NCI-H1105 treated with DMSO at 0.1 percent for 48 hours (cell line): ENCODE data around the gene LSR.
A peak's percentile ranks its signal among the peaks of the same experiment; 100 is the strongest.

Experiments
- DNase-seq: peaks from one replicate; lab custom pipeline; 2025; lab: John Stamatoyannopoulos, UW

The LSR gene

DNA sequence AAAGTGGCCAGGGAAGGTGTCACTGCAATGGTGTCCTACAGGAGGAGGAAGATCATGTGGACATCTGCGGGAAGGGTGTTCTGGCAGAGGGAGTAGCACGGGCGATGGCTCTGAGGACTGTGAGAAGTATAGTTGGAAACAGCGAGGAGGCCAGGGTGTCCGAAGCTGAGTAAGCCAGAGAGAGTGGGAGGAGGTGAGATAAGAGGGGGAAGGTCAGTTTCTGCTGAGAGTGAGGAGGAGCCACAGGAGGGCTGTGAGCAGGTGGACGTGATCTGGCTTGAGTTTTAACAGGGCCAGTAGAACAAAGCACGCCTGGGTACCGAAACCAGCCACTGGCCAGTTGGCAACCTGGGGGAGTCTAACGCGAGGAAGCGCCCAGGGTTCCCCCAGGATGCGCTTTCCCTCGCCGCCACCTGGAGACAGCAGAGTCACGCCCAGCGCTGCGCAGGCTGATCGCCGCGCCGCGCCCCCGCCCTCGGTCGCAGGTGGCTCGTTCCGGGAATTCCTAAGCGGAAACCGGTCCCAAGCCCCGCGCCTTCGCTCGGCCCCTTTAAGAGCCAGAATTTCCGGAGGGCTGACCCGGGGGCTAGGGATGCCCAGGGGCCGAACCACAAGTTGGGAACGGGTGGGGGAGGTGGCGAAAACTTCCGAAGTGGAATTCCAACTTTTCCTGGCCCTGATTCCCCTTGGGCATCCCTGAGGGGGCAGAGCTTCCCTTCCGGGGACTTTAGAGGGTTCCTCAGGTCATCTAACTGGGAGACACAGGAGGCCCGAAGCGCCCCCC is 1.1 kb upstream of the LSR start:
- DNase-seq = peak; percentile 84

DNA sequence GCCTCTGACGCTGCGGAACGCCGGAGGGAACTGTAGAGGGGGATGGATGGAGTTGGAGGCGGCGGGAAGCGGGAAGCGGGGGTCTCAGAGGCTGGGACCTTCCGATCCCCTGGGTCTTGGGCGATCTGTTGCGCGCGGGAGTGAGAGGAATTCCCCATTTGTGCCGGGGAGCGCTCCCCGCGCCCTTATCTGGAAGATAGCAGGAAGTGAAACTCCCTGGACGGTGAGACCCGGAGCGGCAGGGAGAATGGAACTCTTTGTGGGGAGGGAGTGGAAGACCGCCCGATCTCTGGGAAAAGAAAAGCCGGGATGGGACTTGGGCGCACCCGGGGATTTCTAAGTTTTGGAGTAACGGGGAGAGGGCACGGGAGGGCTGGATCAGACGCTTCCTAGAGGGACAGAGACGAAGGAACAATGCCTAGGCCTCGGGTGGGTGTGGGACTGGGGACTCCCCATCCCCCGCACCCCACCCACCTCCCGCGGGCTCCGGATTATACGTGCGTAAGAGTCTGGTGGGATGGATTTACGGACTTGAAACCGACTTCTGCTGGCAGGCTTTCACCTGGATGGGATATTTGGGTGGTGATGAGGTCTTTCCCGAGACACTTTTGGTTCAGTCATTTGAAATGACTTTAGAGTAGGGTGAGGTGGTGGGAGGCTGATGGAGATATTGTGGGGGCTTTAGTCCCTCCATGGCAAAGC is 495 bp downstream of the LSR start:
- no peak for DNase-seq

- no peak for DNase-seq
Measured at GRCh38 chr19:35249848-35250711, 1.3 kb downstream of the LSR start.

DNA sequence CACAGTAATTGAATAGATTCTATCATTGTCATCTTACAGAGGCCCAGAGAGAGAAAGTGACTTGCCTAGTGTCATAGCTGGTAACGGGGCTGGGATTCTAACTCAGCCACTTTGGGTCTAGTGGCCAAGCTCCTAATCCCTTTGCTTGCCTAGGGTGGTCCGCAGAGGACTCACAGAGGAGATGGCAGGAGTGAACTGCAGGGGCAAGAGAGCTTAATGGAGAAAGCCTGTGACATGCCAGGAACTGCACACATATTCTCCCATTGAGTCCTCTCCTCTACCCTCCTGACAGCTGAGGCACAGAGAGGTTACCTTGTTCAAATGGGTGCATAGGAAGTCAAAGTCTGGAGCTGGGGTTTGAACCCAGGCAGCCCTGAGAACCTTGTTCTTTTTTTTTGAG is 2.7 kb downstream of the LSR start:
- DNase-seq = no peak

- DNase-seq = no peak
Measured at GRCh38 chr19:35253316-35254286, 4.8 kb downstream of the LSR start.

GRCh38 chr19:35254341-35255297 is 5.8 kb downstream of the LSR start:
- DNase-seq = no peak

- DNase-seq = no peak
Measured at GRCh38 chr19:35256566-35256965, 7.8 kb downstream of the LSR start.

- no peak for DNase-seq
Measured at GRCh38 chr19:35257113-35257461, 8.3 kb downstream of the LSR start.

GRCh38 chr19:35260694-35261304 is 12.0 kb downstream of the LSR start:
- DNase-seq = no peak

- DNase-seq = no peak
Measured at GRCh38 chr19:35261356-35262100, 12.7 kb downstream of the LSR start.

DNA sequence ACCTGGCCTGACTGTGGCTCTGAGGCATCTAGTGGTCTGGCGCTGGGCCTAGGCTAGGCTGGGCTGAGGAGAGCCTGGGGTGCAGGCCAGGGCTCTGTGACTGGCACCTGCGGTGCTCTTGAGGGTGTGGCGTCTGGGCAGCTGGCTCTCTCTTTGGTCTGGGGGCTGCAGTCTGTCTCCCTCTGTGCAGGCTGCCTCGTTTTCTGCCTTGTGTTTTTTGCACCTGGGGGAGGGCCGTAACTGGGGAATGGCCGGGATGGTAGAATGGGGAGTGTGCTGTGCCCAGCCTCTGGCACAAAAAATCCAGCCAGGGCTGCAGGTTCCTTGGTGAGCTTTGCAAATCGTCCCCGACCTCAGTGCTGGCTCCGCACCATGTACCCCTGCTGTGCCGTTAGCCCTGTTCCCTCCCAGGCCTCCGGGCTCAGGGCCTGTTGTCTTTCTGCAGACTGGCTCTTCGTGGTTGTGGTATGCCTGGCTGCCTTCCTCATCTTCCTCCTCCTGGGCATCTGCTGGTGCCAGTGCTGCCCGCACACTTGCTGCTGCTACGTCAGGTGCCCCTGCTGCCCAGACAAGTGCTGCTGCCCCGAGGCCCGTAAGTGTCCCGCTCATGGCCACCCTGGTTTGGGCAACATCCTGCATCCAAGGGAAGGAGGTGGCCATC is 13.4 kb downstream of the LSR start:
- no peak for DNase-seq

GRCh38 chr19:35264268-35265125 is 15.7 kb downstream of the LSR start:
- peak; percentile 4 for DNase-seq

GRCh38 chr19:35265126-35265899 is 16.5 kb downstream of the LSR start:
- peak; percentile 5 for DNase-seq

DNA sequence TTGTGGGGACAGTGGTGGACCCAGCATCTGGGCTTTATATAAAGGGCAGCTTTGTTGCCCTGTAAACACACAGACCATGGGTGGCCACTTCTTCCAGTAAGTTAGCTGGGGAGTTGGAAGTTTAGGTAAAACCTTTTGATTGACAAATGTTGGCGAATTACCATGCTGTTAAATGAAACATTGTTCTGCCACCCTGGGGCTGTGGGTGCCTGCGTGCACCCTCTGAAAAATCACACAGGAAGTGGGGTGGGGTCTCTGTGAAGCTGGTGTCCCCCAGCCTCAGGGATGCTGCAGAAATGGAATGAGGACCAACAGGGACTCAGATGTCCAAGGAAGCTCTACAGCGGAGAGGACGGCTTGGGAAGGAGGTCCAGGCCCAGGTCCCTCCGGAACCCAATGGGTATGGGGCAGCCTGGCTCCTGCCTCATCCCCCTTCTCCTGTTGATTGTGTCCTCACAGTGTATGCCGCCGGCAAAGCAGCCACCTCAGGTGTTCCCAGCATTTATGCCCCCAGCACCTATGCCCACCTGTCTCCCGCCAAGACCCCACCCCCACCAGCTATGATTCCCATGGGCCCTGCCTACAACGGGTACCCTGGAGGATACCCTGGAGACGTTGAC is 17.2 kb downstream of the LSR start:
- no peak for DNase-seq

DNA sequence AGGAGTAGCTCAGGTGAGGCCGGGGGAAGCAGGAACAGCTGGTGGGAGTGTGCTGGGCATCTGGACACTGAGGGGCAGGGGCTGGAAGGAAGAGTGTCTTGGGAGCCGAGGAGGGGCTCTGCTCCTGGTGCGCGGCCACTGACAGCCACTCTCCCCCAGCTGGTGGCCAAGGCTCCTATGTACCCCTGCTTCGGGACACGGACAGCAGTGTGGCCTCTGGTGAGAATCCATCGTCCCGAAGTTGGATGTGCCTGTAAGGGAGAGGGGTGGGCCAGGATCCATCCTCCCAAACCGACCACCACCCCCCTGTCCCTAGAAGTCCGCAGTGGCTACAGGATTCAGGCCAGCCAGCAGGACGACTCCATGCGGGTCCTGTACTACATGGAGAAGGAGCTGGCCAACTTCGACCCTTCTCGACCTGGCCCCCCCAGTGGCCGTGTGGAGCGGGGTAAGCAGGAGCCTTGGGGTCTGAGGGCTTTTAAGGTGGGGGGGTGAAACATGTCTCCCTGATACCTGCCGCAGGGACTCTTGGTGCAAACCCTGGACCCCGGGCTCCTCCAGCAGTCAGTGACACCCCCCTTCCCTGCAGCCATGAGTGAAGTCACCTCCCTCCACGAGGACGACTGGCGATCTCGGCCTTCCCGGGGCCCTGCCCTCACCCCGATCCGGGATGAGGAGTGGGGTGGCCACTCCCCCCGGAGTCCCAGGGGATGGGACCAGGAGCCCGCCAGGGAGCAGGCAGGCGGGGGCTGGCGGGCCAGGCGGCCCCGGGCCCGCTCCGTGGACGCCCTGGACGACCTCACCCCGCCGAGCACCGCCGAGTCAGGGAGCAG is 17.9 kb downstream of the LSR start:
- DNase-seq = no peak
